HepG2 (cell line): ENCODE results near the gene MAP1LC3A. TPM values are rescaled to one million over a fixed set of nuclear protein-coding genes. Genes with fewer than 3 reads are reported as not detected.

Experiments used
- ARID2 ChIP-seq: sonication (generic); formaldehyde crosslinking; IDR thresholded peaks from 2 replicates; pipeline ENCODE4 v1.8.1; 2022; ENCODE audit warnings: mild to moderate bottlenecking, missing genetic modification reagents, borderline replicate concordance
- BRD4 ChIP-seq: sonication (generic); formaldehyde crosslinking; IDR thresholded peaks from 2 replicates; pipeline ENCODE4 v1.4.0; 2020; ENCODE audit warnings: missing genetic modification reagents
- CSRNP2 ChIP-seq: sonication (generic); formaldehyde crosslinking; conservative IDR thresholded peaks from 2 replicates; pipeline ENCODE4 v1.8.0; 2022; ENCODE audit warnings: low read depth, missing genetic modification reagents
- HNRNPLL ChIP-seq: fragments of 200-400 bp; formaldehyde crosslinking; IDR thresholded peaks from 2 replicates; pipeline ENCODE4 v1.6.1; 2017; ENCODE audit warnings: mild to moderate bottlenecking, low read depth, low read length; ENCODE audit not compliant: poor library complexity, severe bottlenecking
- ONECUT2 ChIP-seq: sonication (generic); formaldehyde crosslinking; IDR thresholded peaks from 2 replicates; pipeline ENCODE4 v1.4.0; 2020; ENCODE audit warnings: missing genetic modification reagents
- ZBTB14 ChIP-seq: sonication (generic); formaldehyde crosslinking; IDR thresholded peaks from 2 replicates; pipeline ENCODE4 v1.4.0; 2020; ENCODE audit warnings: missing genetic modification reagents
- ZMAT3 ChIP-seq: sonication (generic); formaldehyde crosslinking; conservative IDR thresholded peaks from 2 replicates; pipeline ENCODE4 v1.7.0; 2021; ENCODE audit warnings: missing genetic modification reagents
- ZNF160 ChIP-seq: sonication (generic); formaldehyde crosslinking; IDR thresholded peaks from 2 replicates; pipeline ENCODE4 v1.8.0; 2022; ENCODE audit warnings: mild to moderate bottlenecking, inconsistent platforms, missing genetic modification reagents
- ZNF574 ChIP-seq: sonication (generic); formaldehyde crosslinking; IDR thresholded peaks from 2 replicates; pipeline ENCODE4 v1.4.0; 2020; ENCODE audit warnings: missing genetic modification reagents
- ZNF597 ChIP-seq: sonication (generic); formaldehyde crosslinking; IDR thresholded peaks from 2 replicates; pipeline ENCODE4 v1.5.0; 2020; ENCODE audit warnings: missing genetic modification reagents
- polyA plus RNA-seq, 8 experiments: library from polyadenylated mRNA; depleted of rRNA in 3 of 8; stranded (reverse) in 7 of 8; unstranded in 1 of 8; fragments of >200 nt; fragmentation: Illumina TruSeq in 4 of 8; extraction: Trizol in 4 of 8; gene quantifications; 2 replicates each; pipeline versions ENCODE4 v1.2.1 to v1.2.3, GENCODE V29; 2011 to 2016; ENCODE audit warnings: low read depth in 4 of 8, missing spikeins in 1 of 8, mixed read lengths in 1 of 8; ENCODE audit not compliant: insufficient read depth in 1 of 8
- total RNA-seq, 5 experiments: library from RNA; depleted of rRNA; stranded (reverse); fragments of >200 nt; fragmentation: Illumina TruSeq; extraction: Trizol; gene quantifications; 2 replicates each; pipeline ENCODE4 v1.2.3, GENCODE V29; 2016; ENCODE audit warnings: low read depth in 1 of 5
- TF ChIP-seq, protein P1 (sequence below): sonication (generic); formaldehyde crosslinking; IDR thresholded peaks from 2 replicates; pipeline ENCODE4 v1.9.0; 2021; ENCODE audit warnings: mild to moderate bottlenecking, missing genetic modification reagents
- TF ChIP-seq, protein P2 (sequence below): sonication (generic); formaldehyde crosslinking; IDR thresholded peaks from 2 replicates; pipeline ENCODE4 v1.5.0; 2020; ENCODE audit warnings: mild to moderate bottlenecking, missing genetic modification reagents

The MAP1LC3A gene
- total and polyA plus RNA-seq, 2 of the 13 experiments (the other 11 are each of a cell fraction or from before 2014, with no cell fraction given) = not detected

GRCh38 chr20:34515484-34516246 lies 42.9 kb upstream of the MAP1LC3A start (continued):
- TF ChIP-seq, protein P1, sequence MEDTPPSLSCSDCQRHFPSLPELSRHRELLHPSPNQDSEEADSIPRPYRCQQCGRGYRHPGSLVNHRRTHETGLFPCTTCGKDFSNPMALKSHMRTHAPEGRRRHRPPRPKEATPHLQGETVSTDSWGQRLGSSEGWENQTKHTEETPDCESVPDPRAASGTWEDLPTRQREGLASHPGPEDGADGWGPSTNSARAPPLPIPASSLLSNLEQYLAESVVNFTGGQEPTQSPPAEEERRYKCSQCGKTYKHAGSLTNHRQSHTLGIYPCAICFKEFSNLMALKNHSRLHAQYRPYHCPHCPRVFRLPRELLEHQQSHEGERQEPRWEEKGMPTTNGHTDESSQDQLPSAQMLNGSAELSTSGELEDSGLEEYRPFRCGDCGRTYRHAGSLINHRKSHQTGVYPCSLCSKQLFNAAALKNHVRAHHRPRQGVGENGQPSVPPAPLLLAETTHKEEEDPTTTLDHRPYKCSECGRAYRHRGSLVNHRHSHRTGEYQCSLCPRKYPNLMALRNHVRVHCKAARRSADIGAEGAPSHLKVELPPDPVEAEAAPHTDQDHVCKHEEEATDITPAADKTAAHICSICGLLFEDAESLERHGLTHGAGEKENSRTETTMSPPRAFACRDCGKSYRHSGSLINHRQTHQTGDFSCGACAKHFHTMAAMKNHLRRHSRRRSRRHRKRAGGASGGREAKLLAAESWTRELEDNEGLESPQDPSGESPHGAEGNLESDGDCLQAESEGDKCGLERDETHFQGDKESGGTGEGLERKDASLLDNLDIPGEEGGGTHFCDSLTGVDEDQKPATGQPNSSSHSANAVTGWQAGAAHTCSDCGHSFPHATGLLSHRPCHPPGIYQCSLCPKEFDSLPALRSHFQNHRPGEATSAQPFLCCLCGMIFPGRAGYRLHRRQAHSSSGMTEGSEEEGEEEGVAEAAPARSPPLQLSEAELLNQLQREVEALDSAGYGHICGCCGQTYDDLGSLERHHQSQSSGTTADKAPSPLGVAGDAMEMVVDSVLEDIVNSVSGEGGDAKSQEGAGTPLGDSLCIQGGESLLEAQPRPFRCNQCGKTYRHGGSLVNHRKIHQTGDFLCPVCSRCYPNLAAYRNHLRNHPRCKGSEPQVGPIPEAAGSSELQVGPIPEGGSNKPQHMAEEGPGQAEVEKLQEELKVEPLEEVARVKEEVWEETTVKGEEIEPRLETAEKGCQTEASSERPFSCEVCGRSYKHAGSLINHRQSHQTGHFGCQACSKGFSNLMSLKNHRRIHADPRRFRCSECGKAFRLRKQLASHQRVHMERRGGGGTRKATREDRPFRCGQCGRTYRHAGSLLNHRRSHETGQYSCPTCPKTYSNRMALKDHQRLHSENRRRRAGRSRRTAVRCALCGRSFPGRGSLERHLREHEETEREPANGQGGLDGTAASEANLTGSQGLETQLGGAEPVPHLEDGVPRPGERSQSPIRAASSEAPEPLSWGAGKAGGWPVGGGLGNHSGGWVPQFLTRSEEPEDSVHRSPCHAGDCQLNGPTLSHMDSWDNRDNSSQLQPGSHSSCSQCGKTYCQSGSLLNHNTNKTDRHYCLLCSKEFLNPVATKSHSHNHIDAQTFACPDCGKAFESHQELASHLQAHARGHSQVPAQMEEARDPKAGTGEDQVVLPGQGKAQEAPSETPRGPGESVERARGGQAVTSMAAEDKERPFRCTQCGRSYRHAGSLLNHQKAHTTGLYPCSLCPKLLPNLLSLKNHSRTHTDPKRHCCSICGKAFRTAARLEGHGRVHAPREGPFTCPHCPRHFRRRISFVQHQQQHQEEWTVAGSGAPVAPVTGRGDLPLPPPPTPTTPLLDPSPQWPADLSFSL (CRISPR knock-in tag) = 0 out of 2 replicates have a peak, but pooled peaks have one; percentile 8
- TF ChIP-seq BRD4 (no peak), HNRNPLL (no peak), ZNF160 (CRISPR knock-in tag) (peak; percentile 69; the same call in 1 of the 2 replicates), ZNF597 (no peak), CSRNP2 (CRISPR knock-in tag) (no peak), ARID2 (peak; percentile 90), ONECUT2 (peak; percentile 51; the same call in 1 of the 2 replicates), ZNF574 (CRISPR knock-in tag) (no peak), ZBTB14 (peak; percentile 8; the same call in 1 of the 2 replicates), ZMAT3 (CRISPR knock-in tag) (no peak; the same call in 1 of the 2 replicates)
- TF ChIP-seq, protein P2, sequence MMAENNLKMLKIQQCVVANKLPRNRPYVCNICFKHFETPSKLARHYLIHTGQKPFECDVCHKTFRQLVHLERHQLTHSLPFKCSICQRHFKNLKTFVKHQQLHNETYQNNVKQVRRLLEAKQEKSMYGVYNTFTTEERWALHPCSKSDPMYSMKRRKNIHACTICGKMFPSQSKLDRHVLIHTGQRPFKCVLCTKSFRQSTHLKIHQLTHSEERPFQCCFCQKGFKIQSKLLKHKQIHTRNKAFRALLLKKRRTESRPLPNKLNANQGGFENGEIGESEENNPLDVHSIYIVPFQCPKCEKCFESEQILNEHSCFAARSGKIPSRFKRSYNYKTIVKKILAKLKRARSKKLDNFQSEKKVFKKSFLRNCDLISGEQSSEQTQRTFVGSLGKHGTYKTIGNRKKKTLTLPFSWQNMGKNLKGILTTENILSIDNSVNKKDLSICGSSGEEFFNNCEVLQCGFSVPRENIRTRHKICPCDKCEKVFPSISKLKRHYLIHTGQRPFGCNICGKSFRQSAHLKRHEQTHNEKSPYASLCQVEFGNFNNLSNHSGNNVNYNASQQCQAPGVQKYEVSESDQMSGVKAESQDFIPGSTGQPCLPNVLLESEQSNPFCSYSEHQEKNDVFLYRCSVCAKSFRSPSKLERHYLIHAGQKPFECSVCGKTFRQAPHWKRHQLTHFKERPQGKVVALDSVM = peak; percentile 98
